Measurements from ENCODE around the gene TRMT112. TPM values are rescaled to one million over a fixed set of nuclear protein-coding genes. Genes with fewer than 3 reads are reported as not detected.

The TRMT112 gene
- total RNA-seq, 6 experiments from 2014 or later, result 246 to 269 (median 261) TPM

GRCh38 chr11:64361659-64362058 lies 44.3 kb upstream of the TRMT112 start:
- no peak for DNase-seq
- H3K4me1 Mint-ChIP-seq (ENCODE audit: low read depth), result peaks cover 28% of the 10 kb centered on the region
- no peaks in the 10 kb centered on the region for H3K9me3 Mint-ChIP-seq
- H3K27ac Mint-ChIP-seq, result no peak overlapping the region
- peaks cover 2% of the 10 kb centered on the region; the same call in 1 of the 2 replicates for H3K27me3 Mint-ChIP-seq (ENCODE audit: insufficient read depth)
- TF ChIP-seq CTCF (IDR thresholded peaks at IDR 0.05), result no peak
- H3K36me3 Mint-ChIP-seq (ENCODE audit: low read depth), result peaks cover 20% of the 10 kb centered on the region
- no peak overlapping the region for H3K4me3 Mint-ChIP-seq

- peaks cover 2% of the 10 kb centered on the region; the same call in 1 of the 2 replicates for H3K27me3 Mint-ChIP-seq (ENCODE audit: insufficient read depth)
- H3K4me1 Mint-ChIP-seq (ENCODE audit: low read depth), result peaks cover 30% of the 10 kb centered on the region
- no peak for DNase-seq
- no peaks in the 10 kb centered on the region for H3K9me3 Mint-ChIP-seq
- H3K36me3 Mint-ChIP-seq (ENCODE audit: low read depth), result peaks cover 15% of the 10 kb centered on the region
- H3K27ac Mint-ChIP-seq, result no peak overlapping the region
- no peak for TF ChIP-seq CTCF (IDR thresholded peaks at IDR 0.05)
- H3K4me3 Mint-ChIP-seq, result peak overlapping the region; percentile 92
These were observed 43.1 kb upstream of the TRMT112 start for GRCh38 chr11:64360448-64360921.

- TF ChIP-seq CTCF (IDR thresholded peaks at IDR 0.05), result no peak
- Mint-ChIP-seq H3K27ac (peak overlapping the region; percentile 70), H3K36me3 (ENCODE audit: low read depth) (peaks cover 15% of the 10 kb centered on the region)
These were observed 42.5 kb upstream of the TRMT112 start for GRCh38 chr11:64359712-64360445.

GRCh38 chr11:64358907-64359711 lies 41.8 kb upstream of the TRMT112 start, which contains the start of gene RPS6KA4:
Gene RPS6KA4, plus strand, starts transcription at chr11:64359162. Its CDS starts 74 bp downstream, at chr11:64359236.
- H3K4me3 Mint-ChIP-seq, result peak within 1 kb of the TSS; percentile 92

More at GRCh38 chr11:64359712-64360445, 42.5 kb upstream of the TRMT112 start:
- Mint-ChIP-seq H3K4me3 (peak overlapping the region; percentile 92), H3K4me1 (ENCODE audit: low read depth) (peaks cover 33% of the 10 kb centered on the region), H3K27me3 (ENCODE audit: insufficient read depth) (peaks cover 2% of the 10 kb centered on the region; the same call in 1 of the 2 replicates), H3K9me3 (no peaks in the 10 kb centered on the region)
- DNase-seq, result no peak

More at GRCh38 chr11:64358907-64359711, 41.8 kb upstream of the TRMT112 start, which contains the start of gene RPS6KA4:
- Mint-ChIP-seq H3K4me1 (ENCODE audit: low read depth) (peaks cover 29% of the 10 kb centered on the region), H3K27ac (peak within 1 kb of the TSS; percentile 88), H3K27me3 (ENCODE audit: insufficient read depth) (peaks cover 2% of the 10 kb centered on the region; the same call in 1 of the 2 replicates), H3K36me3 (ENCODE audit: low read depth) (peaks cover 11% of the 10 kb centered on the region), H3K9me3 (no peaks in the 10 kb centered on the region)
- peak; percentile 45 for DNase-seq
- no peak for TF ChIP-seq CTCF (IDR thresholded peaks at IDR 0.05)

Measured in HFFc6 (cell line).